ENCODE results near the gene SLC12A2. TPM values are rescaled to one million over a fixed set of nuclear protein-coding genes. Genes with fewer than 3 reads are reported as not detected.

The SLC12A2 gene
- total RNA-seq, 2 donors from 2014 or later: 159 to 189 TPM

DNA sequence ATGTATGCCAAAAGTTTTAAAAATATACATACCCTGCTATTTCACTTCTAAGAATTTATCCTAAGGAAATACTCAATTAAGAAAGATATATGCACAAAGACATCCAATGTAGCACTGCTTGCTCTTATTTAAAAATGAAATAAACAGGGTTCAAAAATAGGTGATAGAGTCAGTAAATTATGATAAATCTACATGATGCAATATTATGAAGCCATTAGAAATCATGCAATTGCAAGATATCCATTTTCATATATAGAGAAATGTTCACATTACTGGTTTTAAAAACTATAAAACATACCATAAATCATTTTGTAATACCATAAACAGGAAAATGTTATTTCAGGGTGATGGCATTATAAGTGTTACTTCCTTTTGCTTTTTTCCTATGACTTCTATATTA lies 8.6 kb upstream of the SLC12A2 start:
- DNase-seq: no peak
- no peak overlapping the region for H3K4me3 ChIP-seq
- no peak overlapping the region for H3K27ac ChIP-seq
- no peak overlapping the region for H3K9ac ChIP-seq (ENCODE audit: low read depth in 2 of 2, low read length in 2 of 2)
- no peaks in the 10 kb centered on the region for H3K9me3 ChIP-seq
- no peaks in the 10 kb centered on the region for H3K27me3 ChIP-seq
- H3K36me3 ChIP-seq: no peaks in the 10 kb centered on the region
- peaks cover 3% of the 10 kb centered on the region for H3K4me1 ChIP-seq
- no peak for TF ChIP-seq CTCF (IDR thresholded peaks at IDR 0.05)
- intact Hi-C loops (cut with DNase I): no loop called here

- Histone ChIP-seq H3K36me3 (no peaks in the 10 kb centered on the region), H3K27ac (no peak overlapping the region), H3K9ac (ENCODE audit: low read depth in 2 of 2, low read length in 2 of 2) (no peak overlapping the region), H3K9me3 (no peaks in the 10 kb centered on the region), H3K27me3 (no peaks in the 10 kb centered on the region), H3K4me1 (peaks cover 3% of the 10 kb centered on the region), H3K4me3 (no peak overlapping the region)
- no peak for DNase-seq
- intact Hi-C loops (cut with DNase I): no loop called here
- TF ChIP-seq CTCF (IDR thresholded peaks at IDR 0.05): no peak
Observed at GRCh38 chr5:128077526-128077925, 6.0 kb upstream of the SLC12A2 start.

DNA sequence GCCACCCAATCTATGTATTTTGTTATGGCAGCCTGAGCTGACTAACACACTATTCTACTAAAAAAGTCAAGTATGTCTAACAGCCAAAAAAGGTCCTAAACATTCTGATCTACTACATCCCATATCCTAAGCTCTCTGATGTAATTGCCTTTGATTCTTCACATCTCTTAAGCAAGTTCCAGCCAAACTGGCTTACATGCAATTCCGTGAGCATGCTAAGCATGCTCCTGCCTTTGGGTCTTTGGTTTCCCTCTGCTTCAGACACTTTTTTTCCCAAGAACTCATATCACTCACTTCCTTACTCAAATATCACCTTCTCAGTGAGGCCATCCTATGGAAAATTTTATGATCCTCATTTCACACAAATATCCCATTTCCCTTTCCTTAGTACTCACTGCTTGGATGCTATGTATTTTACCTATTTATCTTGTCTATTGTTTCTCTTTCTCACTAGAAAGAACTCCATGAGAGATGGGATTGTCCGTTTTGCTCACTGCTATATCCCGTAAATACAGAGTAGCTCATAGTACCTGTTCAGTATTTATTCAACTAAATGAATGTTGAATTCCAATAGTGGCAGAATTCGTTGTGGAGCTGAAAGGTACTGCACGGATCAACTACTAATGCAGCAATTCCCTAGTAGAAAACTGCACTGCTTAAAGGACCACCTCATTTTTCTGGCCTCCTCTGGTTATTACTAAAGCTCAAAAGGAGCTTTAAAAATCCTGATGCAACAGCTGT lies 2.3 kb upstream of the SLC12A2 start:
- Histone ChIP-seq H3K4me3 (peak overlapping the region; percentile 81), H3K27me3 (no peaks in the 10 kb centered on the region), H3K36me3 (no peaks in the 10 kb centered on the region), H3K27ac (peak overlapping the region; percentile 98), H3K9ac (ENCODE audit: low read depth in 2 of 2, low read length in 2 of 2) (peak overlapping the region in 1 of 2 donors; percentile 68), H3K4me1 (peaks cover 3% of the 10 kb centered on the region), H3K9me3 (no peaks in the 10 kb centered on the region)
- intact Hi-C loops (cut with DNase I): loop anchor here (10.0 kb wide), 2 partner anchors 126 to 206 kb away; no protein-coding TSS in a partner anchor
- no peak for DNase-seq
- TF ChIP-seq CTCF (IDR thresholded peaks at IDR 0.05): peak; percentile 14

DNA sequence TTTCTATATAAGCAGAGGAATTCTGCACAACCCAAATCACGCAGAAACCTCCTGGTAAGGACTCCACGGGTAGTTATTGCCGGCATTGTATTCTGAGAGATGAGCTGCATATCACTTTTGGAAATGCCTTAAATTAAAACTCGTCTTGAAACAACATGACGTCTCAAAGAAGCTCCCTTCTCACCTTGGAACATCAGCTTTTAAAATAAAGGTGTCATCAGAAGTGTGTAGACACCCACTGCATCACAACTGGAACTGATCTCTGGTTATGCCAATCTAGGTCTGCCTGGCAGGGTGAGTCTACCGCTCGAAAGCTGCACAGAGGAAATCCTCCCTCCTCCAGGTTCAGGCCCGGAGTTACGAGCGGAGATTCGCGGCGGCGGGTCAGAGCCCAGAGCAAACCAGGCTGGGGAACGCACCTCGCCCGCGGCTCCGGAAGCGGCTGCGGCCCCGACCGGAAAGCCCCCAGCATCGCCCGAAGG lies 974 bp upstream of the SLC12A2 start:
- intact Hi-C loops (cut with DNase I): loop anchor here (10.0 kb wide), 2 partner anchors 128 to 208 kb away; no protein-coding TSS in a partner anchor
- H3K27ac ChIP-seq: peak overlapping the region; percentile 98
- H3K4me1 ChIP-seq: peaks cover 3% of the 10 kb centered on the region

GRCh38 chr5:128083811-128084227 lies 253 bp downstream of the SLC12A2 start:
- Histone ChIP-seq H3K9ac (ENCODE audit: low read depth in 2 of 2, low read length in 2 of 2) (peak overlapping the region in 1 of 2 donors; percentile 89), H3K9me3 (no peaks in the 10 kb centered on the region), H3K27ac (peak overlapping the region; percentile 98), H3K4me1 (peaks cover 3% of the 10 kb centered on the region), H3K4me3 (peak overlapping the region; percentile 81), H3K36me3 (no peaks in the 10 kb centered on the region), H3K27me3 (no peaks in the 10 kb centered on the region)
- TF ChIP-seq CTCF (IDR thresholded peaks at IDR 0.05): no peak
- intact Hi-C loops (cut with DNase I): loop anchor here (10.0 kb wide), 2 partner anchors 129 to 209 kb away; no protein-coding TSS in a partner anchor
- no peak for DNase-seq

More for the DNA sequence above, 974 bp upstream of the SLC12A2 start:
- Histone ChIP-seq H3K9me3 (no peaks in the 10 kb centered on the region), H3K27me3 (no peaks in the 10 kb centered on the region), H3K4me3 (peak overlapping the region; percentile 81), H3K36me3 (no peaks in the 10 kb centered on the region), H3K9ac (ENCODE audit: low read depth in 2 of 2, low read length in 2 of 2) (peak overlapping the region; percentile 89 to 94)
- DNase-seq: no peak
- TF ChIP-seq CTCF (IDR thresholded peaks at IDR 0.05): no peak
